Neural cell (in vitro differentiated cells): Measurements from ENCODE around the gene ARPIN. TPM values are rescaled to one million over a fixed set of nuclear protein-coding genes. Genes with fewer than 3 reads are reported as not detected.

Source experiments
- H2AFZ ChIP-seq: fragments of 200-600, 300-800 bp; sonication (generic), shearing (Covaris generic); 2 replicates; pipeline ENCODE4 v1.6.0; 2014; ENCODE audit warnings: low read depth, mild to moderate bottlenecking, antibody characterized with exemption, low read length, moderate library complexity
- H3F3A ChIP-seq: fragments of 200-600 bp; shearing (Covaris generic); 2 replicates; pipeline ENCODE4 v1.6.1; 2016; ENCODE audit warnings: mild to moderate bottlenecking, moderate library complexity, mixed read lengths, antibody characterized with exemption, low read length; ENCODE audit not compliant: insufficient read depth, poor library complexity, severe bottlenecking
- H3K27ac ChIP-seq: fragments of 200-600, 300-800 bp; sonication (generic), shearing (Covaris generic); 2 replicates; pipeline ENCODE4 v1.5.1; 2014; ENCODE audit warnings: mild to moderate bottlenecking, low read length, moderate library complexity
- H3K27me3 ChIP-seq: fragments of 300-800, 200-600 bp; sonication (generic), shearing (Covaris generic); 2 replicates; pipeline ENCODE4 v1.6.0; 2014; ENCODE audit warnings: mild to moderate bottlenecking, low read depth, low read length, moderate library complexity; ENCODE audit not compliant: insufficient read depth
- H3K36me3 ChIP-seq: fragments of 300-800, 200-600 bp; sonication (generic), shearing (Covaris generic); 2 replicates; pipeline ENCODE4 v1.5.1; 2014; ENCODE audit warnings: mild to moderate bottlenecking, antibody characterized with exemption, low read length, moderate library complexity; ENCODE audit not compliant: insufficient read depth
- H3K4me2 ChIP-seq: fragments of 300-800, 200-600 bp; sonication (generic), shearing (Covaris generic); 2 replicates; pipeline ENCODE4 v1.6.0; 2014; ENCODE audit warnings: mild to moderate bottlenecking, low read length
- H3K4me3 ChIP-seq: fragments of 300-800, 200-600 bp; sonication (generic), shearing (Covaris generic); 2 replicates; pipeline ENCODE4 v1.5.1; 2014; ENCODE audit warnings: mild to moderate bottlenecking, low read length, moderate library complexity
- H3K79me2 ChIP-seq: fragments of 200-600 bp; shearing (Covaris generic); replicated peaks from 2 replicates; pipeline ENCODE4 v1.6.0; 2014; ENCODE audit warnings: mild to moderate bottlenecking, low read length, moderate library complexity; ENCODE audit not compliant: insufficient read depth
- H3K9ac ChIP-seq: fragments of 300-800, 200-600 bp; sonication (generic), shearing (Covaris generic); 2 replicates; pipeline ENCODE4 v1.6.1; 2016; ENCODE audit warnings: mild to moderate bottlenecking, low read length, mixed read lengths
- H3K9me2 ChIP-seq: fragments of 200-600 bp; shearing (Covaris generic); 2 replicates; pipeline ENCODE4 v1.6.1; 2016; ENCODE audit warnings: mild to moderate bottlenecking, low read length, mixed read lengths; ENCODE audit not compliant: insufficient read depth
- H3K9me3 ChIP-seq: fragments of 200-600, 300-800 bp; sonication (generic), shearing (Covaris generic); 2 replicates; pipeline ENCODE4 v1.6.1; 2016; ENCODE audit warnings: mild to moderate bottlenecking, mixed run types, low read length, moderate library complexity, mixed read lengths
- H4K20me1 ChIP-seq: fragments of 200-600 bp; shearing (Covaris generic); 2 replicates; pipeline ENCODE4 v1.6.1; 2016; ENCODE audit warnings: mild to moderate bottlenecking, mixed run types; ENCODE audit not compliant: insufficient read depth
- CTCF ChIP-seq: fragments of 450-650 bp; IDR thresholded peaks from 2 replicates; pipeline ENCODE4 v1.5.1; 2014; ENCODE audit warnings: antibody characterized with exemption, mild to moderate bottlenecking, moderate library complexity; ENCODE audit not compliant: poor library complexity, severe bottlenecking
- EP300 ChIP-seq: fragments of 450-650 bp; conservative IDR thresholded peaks from 2 replicates; pipeline ENCODE4 v1.6.1; 2014; ENCODE audit warnings: antibody characterized with exemption, mild to moderate bottlenecking, moderate library complexity; ENCODE audit not compliant: poor library complexity, severe bottlenecking
- EZH2 ChIP-seq: fragments of 200-600, 300-800 bp; shearing (Covaris generic), sonication (generic); IDR thresholded peaks from 2 replicates; pipeline ENCODE4 v1.6.1; 2014; ENCODE audit warnings: antibody characterized with exemption, low read length, borderline replicate concordance, mild to moderate bottlenecking; ENCODE audit not compliant: insufficient read depth, poor library complexity, severe bottlenecking
- MXI1 ChIP-seq: fragments of 450-650 bp; conservative IDR thresholded peaks from 2 replicates; pipeline ENCODE4 v1.6.1; 2014; ENCODE audit warnings: antibody characterized with exemption, mild to moderate bottlenecking; ENCODE audit not compliant: poor library complexity, severe bottlenecking
- POLR2AphosphoS5 ChIP-seq: IDR thresholded peaks from 2 replicates; pipeline ENCODE4 v1.6.1; 2012
- RAD21 ChIP-seq: fragments of 450-650 bp; conservative IDR thresholded peaks from 2 replicates; pipeline ENCODE4 v1.6.1; 2014; ENCODE audit warnings: antibody characterized with exemption, mild to moderate bottlenecking, moderate library complexity
- SMC3 ChIP-seq: fragments of 450-650 bp; conservative IDR thresholded peaks from 2 replicates; pipeline ENCODE4 v1.6.1; 2014; ENCODE audit warnings: antibody characterized with exemption, mild to moderate bottlenecking, moderate library complexity; ENCODE audit not compliant: poor library complexity
- TAF1 ChIP-seq: IDR thresholded peaks from 2 replicates; pipeline ENCODE4 v1.6.1; 2012; ENCODE audit warnings: low read depth
- polyA plus RNA-seq: library from polyadenylated mRNA; depleted of rRNA; stranded (reverse); fragments of >200 nt; gene quantifications from 2 replicates; pipeline ENCODE4 v1.2.3, GENCODE V29; 2014
- TF ChIP-seq, protein P1 (sequence below): IDR thresholded peaks from 2 replicates; pipeline ENCODE4 v1.6.1; 2012; ENCODE audit warnings: borderline replicate concordance

The ARPIN gene
- polyA plus RNA-seq, 1 donor from 2014 or later = 2.7 TPM

DNA sequence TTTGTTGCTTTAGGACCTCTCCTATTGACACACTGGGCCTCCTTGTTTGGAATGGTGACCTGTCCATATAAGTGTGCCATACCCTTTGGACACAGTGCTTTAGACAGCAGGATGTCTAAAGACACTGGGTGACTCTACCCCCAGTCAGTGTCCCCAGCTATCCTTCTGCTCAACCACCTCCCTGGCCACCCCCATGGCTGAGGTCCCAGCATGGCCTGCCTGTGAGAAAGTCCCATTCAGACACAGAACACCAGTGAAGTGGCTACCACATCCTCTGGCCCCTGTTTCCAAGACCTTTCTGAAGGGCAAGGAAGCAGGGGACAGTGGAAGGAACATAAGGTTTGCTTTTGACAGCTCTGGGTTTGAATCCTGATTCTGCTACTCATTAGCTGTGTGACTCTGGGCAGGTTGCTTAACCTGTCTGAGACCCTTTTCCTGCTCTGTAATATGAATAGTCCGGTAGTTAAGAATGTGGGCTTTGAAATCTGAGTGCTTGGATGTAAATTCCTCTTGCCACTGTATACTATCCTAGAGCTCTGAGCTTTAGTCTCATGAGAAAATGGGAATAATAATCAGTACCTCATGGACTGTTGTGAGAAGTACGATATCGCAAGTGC is 12.7 kb downstream of the ARPIN start:
- Histone ChIP-seq H3K9ac (no peak overlapping the region), H3K36me3 (no peaks in the 10 kb centered on the region), H2AFZ (no peak overlapping the region), H3K9me2 (no peaks in the 10 kb centered on the region), H4K20me1 (no peaks in the 10 kb centered on the region), H3K27me3 (no peaks in the 10 kb centered on the region), H3K27ac (no peak overlapping the region), H3K9me3 (no peaks in the 10 kb centered on the region), H3K4me3 (no peak overlapping the region), H3K79me2 (no peaks in the 10 kb centered on the region), H3K4me2 (no peak overlapping the region), H3F3A (no peaks in the 10 kb centered on the region)
- TF ChIP-seq, protein P1, sequence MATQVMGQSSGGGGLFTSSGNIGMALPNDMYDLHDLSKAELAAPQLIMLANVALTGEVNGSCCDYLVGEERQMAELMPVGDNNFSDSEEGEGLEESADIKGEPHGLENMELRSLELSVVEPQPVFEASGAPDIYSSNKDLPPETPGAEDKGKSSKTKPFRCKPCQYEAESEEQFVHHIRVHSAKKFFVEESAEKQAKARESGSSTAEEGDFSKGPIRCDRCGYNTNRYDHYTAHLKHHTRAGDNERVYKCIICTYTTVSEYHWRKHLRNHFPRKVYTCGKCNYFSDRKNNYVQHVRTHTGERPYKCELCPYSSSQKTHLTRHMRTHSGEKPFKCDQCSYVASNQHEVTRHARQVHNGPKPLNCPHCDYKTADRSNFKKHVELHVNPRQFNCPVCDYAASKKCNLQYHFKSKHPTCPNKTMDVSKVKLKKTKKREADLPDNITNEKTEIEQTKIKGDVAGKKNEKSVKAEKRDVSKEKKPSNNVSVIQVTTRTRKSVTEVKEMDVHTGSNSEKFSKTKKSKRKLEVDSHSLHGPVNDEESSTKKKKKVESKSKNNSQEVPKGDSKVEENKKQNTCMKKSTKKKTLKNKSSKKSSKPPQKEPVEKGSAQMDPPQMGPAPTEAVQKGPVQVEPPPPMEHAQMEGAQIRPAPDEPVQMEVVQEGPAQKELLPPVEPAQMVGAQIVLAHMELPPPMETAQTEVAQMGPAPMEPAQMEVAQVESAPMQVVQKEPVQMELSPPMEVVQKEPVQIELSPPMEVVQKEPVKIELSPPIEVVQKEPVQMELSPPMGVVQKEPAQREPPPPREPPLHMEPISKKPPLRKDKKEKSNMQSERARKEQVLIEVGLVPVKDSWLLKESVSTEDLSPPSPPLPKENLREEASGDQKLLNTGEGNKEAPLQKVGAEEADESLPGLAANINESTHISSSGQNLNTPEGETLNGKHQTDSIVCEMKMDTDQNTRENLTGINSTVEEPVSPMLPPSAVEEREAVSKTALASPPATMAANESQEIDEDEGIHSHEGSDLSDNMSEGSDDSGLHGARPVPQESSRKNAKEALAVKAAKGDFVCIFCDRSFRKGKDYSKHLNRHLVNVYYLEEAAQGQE = no peak
- TF ChIP-seq CTCF (no peak), RAD21 (no peak), EP300 (no peak), TAF1 (no peak)

- no peaks in the 10 kb centered on the region for H3K9me2 ChIP-seq
- TF ChIP-seq MXI1 (no peak), SMC3 (no peak), EP300 (no peak), EZH2 (no peak), RAD21 (no peak), CTCF (no peak), TAF1 (no peak), POLR2AphosphoS5 (no peak)
- TF ChIP-seq, protein P1 = no peak
- no peaks in the 10 kb centered on the region for H3K27me3 ChIP-seq
- no peaks in the 10 kb centered on the region for H3K9me3 ChIP-seq
- no peaks in the 10 kb centered on the region for H3K79me2 ChIP-seq
- no peak overlapping the region for H2AFZ ChIP-seq
- H3K4me2 ChIP-seq = no peak overlapping the region
- H3F3A ChIP-seq = no peaks in the 10 kb centered on the region
- no peak overlapping the region for H3K4me3 ChIP-seq
- H3K9ac ChIP-seq = no peak overlapping the region
- H3K27ac ChIP-seq = no peak overlapping the region
- H4K20me1 ChIP-seq = no peaks in the 10 kb centered on the region
- H3K36me3 ChIP-seq = no peaks in the 10 kb centered on the region
These were observed 13.3 kb downstream of the ARPIN start for GRCh38 chr15:89899295-89899945.
